Nucleus accumbens (tissue), 56 donors: ENCODE data around the gene RNF112.

Experiments
- DNase-seq, 56 donors: peaks; one replicate each; lab custom pipeline; 2025; lab: John Stamatoyannopoulos, UW

The RNF112 gene

DNA sequence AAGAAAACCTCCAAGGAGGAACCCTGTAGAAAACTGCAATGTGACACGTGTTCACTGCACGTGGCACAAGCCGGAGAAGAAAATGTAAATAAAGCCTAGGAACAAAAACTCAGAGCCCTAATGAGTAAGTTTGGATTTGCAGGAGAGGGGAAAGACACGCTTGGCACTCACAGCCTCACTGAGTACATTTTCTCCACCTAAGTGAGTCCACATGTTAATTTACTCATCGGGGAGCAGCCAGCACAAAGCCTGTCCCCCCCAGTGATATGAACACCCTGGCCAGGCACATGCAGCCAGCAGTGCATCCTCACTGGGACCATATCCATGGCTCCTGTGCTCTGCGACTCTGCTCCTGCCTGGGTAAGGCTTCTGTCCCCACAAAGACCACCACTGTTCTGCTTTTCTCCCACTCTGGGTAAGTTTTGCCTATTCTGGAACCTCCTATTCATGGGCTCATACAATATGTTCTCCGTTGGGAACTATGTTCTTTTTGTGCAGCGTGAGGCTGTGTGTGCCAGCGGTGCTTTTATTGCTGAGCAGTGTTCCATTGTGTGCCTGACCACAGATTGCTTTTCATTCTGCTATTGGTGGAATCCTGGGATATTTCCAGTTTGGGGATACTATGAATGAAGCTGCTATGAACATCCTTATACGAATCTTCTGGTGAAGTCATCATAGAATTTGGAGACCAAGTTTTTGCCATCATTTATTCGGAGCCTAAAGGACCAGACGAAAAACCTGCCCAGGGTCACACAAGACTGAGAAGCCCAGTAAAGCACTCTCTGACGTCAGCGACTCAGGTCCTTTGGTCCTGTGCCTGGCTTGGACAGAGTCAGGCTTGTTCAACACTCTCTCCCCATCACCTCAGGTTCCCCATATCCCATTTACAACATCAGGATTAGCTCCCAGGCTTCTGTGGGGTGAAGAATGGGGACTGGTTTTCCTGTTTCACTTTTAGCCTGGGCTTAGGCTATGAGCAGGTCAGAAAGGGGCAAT is 53.3 kb downstream of the RNF112 start:
- DNase-seq = peak in 13 of 56 donors; percentile 9 to 47 (median 26)
